ENCODE measurements around the gene FAT4. TPM values are rescaled to one million over a fixed set of nuclear protein-coding genes. Genes with fewer than 3 reads are reported as not detected.

Gene FAT4
- total and polyA plus RNA-seq, 5 donors, result 2.8 to 18.7 (median 13.2) TPM

GRCh38 chr4:125346616-125347015, 31.9 kb downstream of the FAT4 start:
- H3K9me3 ChIP-seq (ENCODE audit: control insufficient read depth, low read length), result no peaks in the 10 kb centered on the region
- 89% methylated on average over 4 of the region's 4 CpGs for WGBS
- no peaks in the 10 kb centered on the region for H3K4me1 ChIP-seq (ENCODE audit: control insufficient read depth, insufficient read depth, low read length)
- H3K27me3 ChIP-seq (ENCODE audit: control insufficient read depth, insufficient read depth), result no peaks in the 10 kb centered on the region
- H3K4me3 ChIP-seq (ENCODE audit: low read length), result no peak overlapping the region
- DNase-seq (no peak), ATAC-seq (no peak)
- intact Hi-C loops (cut with DNase I), result no loop called here
- H3K27ac ChIP-seq (ENCODE audit: low read length), result no peak overlapping the region

DNA sequence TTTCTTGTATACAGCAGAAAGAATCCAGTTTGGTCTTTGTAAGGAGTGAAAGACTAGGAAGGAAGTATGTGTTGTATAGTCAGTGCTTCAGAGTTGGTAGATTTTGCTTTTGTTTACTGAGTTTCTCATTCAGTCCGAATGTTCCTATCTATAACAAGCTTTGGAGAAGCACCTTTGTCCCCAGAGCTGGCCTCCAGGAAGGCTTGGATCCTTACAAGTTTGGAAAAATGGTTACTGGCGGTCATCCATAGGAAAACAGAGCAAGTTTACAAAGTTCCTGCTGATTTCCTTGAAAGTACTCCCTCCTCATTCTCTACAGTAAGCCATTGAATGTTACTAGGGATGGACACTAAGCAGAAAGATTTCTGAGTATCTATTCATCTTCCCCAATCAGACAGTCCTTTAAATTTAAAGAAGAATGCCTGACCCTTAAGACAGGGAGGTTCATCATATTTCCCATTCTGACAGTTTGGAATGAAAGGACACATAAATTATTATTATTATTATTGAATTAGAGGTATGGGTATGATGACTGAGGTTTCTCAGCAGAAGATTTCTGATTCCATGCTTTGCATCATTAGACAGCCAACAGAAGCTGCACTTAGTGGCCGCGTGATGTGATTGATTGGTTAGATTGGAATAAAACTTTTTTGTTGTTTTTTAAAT, 35.8 kb downstream of the FAT4 start:
- no peak for DNase-seq
- 81% methylated on average over 4 of the region's 4 CpGs for WGBS
- Histone ChIP-seq H3K9me3 (ENCODE audit: control insufficient read depth, low read length) (no peaks in the 10 kb centered on the region), H3K4me3 (ENCODE audit: low read length) (no peak overlapping the region), H3K27ac (ENCODE audit: low read length) (no peak overlapping the region), H3K27me3 (ENCODE audit: control insufficient read depth, insufficient read depth) (no peaks in the 10 kb centered on the region), H3K4me1 (ENCODE audit: control insufficient read depth, insufficient read depth, low read length) (no peaks in the 10 kb centered on the region)
- intact Hi-C loops (cut with DNase I), result no loop called here
- no peak for ATAC-seq

GRCh38 chr4:125352521-125352920, 37.8 kb downstream of the FAT4 start:
- H3K9me3 ChIP-seq (ENCODE audit: control insufficient read depth, low read length), result no peaks in the 10 kb centered on the region
- ATAC-seq (no peak), DNase-seq (no peak)
- intact Hi-C loops (cut with DNase I), result no loop called here
- H3K27me3 ChIP-seq (ENCODE audit: control insufficient read depth, insufficient read depth), result no peaks in the 10 kb centered on the region
- no peak overlapping the region for H3K4me3 ChIP-seq (ENCODE audit: low read length)
- no peak overlapping the region for H3K27ac ChIP-seq (ENCODE audit: low read length)
- WGBS, result 79% methylated on average over 1 of the region's 1 CpG
- no peaks in the 10 kb centered on the region for H3K4me1 ChIP-seq (ENCODE audit: control insufficient read depth, insufficient read depth, low read length)

- 59% methylated on average over 1 of the region's 1 CpG for WGBS
- ATAC-seq (no peak), DNase-seq (no peak)
- intact Hi-C loops (cut with DNase I), result no loop called here
- H3K27me3 ChIP-seq (ENCODE audit: control insufficient read depth, insufficient read depth), result no peaks in the 10 kb centered on the region
- H3K9me3 ChIP-seq (ENCODE audit: control insufficient read depth, low read length), result no peaks in the 10 kb centered on the region
- no peak overlapping the region for H3K4me3 ChIP-seq (ENCODE audit: low read length)
- no peak overlapping the region for H3K27ac ChIP-seq (ENCODE audit: low read length)
- no peaks in the 10 kb centered on the region for H3K4me1 ChIP-seq (ENCODE audit: control insufficient read depth, insufficient read depth, low read length)
Measured at GRCh38 chr4:125353131-125353530, 38.4 kb downstream of the FAT4 start.

- Histone ChIP-seq H3K27ac (ENCODE audit: low read length) (no peak overlapping the region), H3K27me3 (ENCODE audit: control insufficient read depth, insufficient read depth) (no peaks in the 10 kb centered on the region), H3K9me3 (ENCODE audit: control insufficient read depth, low read length) (no peaks in the 10 kb centered on the region), H3K4me1 (ENCODE audit: control insufficient read depth, insufficient read depth, low read length) (no peaks in the 10 kb centered on the region), H3K4me3 (ENCODE audit: low read length) (no peak overlapping the region)
- intact Hi-C loops (cut with DNase I), result no loop called here
- WGBS, result 80% methylated on average over 2 of the region's 2 CpGs
- ATAC-seq, result no peak
- no peak for DNase-seq
Measured at GRCh38 chr4:125355791-125356190, 41.0 kb downstream of the FAT4 start.

GRCh38 chr4:125357675-125358074, 42.9 kb downstream of the FAT4 start:
- Histone ChIP-seq H3K27me3 (ENCODE audit: control insufficient read depth, insufficient read depth) (no peaks in the 10 kb centered on the region), H3K4me1 (ENCODE audit: control insufficient read depth, insufficient read depth, low read length) (no peaks in the 10 kb centered on the region), H3K9me3 (ENCODE audit: control insufficient read depth, low read length) (no peaks in the 10 kb centered on the region), H3K4me3 (ENCODE audit: low read length) (no peak overlapping the region), H3K27ac (ENCODE audit: low read length) (no peak overlapping the region)
- intact Hi-C loops (cut with DNase I), result no loop called here
- ATAC-seq (no peak), DNase-seq (no peak)
- WGBS, result 54% methylated on average over 4 of the region's 4 CpGs

- H3K9me3 ChIP-seq (ENCODE audit: control insufficient read depth, low read length), result no peaks in the 10 kb centered on the region
- no peak overlapping the region for H3K4me3 ChIP-seq (ENCODE audit: low read length)
- H3K4me1 ChIP-seq (ENCODE audit: control insufficient read depth, insufficient read depth, low read length), result no peaks in the 10 kb centered on the region
- ATAC-seq (no peak), DNase-seq (no peak)
- intact Hi-C loops (cut with DNase I), result no loop called here
- no peaks in the 10 kb centered on the region for H3K27me3 ChIP-seq (ENCODE audit: control insufficient read depth, insufficient read depth)
- H3K27ac ChIP-seq (ENCODE audit: low read length), result no peak overlapping the region
- whole genome bisulfite sequencing, result 77% methylated on average over 6 of the region's 6 CpGs
Measured at GRCh38 chr4:125358453-125358852, 43.7 kb downstream of the FAT4 start.

- 94% methylated on average over 3 of the region's 3 CpGs for WGBS
- Histone ChIP-seq H3K4me1 (ENCODE audit: control insufficient read depth, insufficient read depth, low read length) (no peaks in the 10 kb centered on the region), H3K9me3 (ENCODE audit: control insufficient read depth, low read length) (no peaks in the 10 kb centered on the region), H3K27me3 (ENCODE audit: control insufficient read depth, insufficient read depth) (no peaks in the 10 kb centered on the region), H3K4me3 (ENCODE audit: low read length) (no peak overlapping the region), H3K27ac (ENCODE audit: low read length) (no peak overlapping the region)
- no peak for ATAC-seq
- no peak for DNase-seq
- intact Hi-C loops (cut with DNase I), result no loop called here
Measured at GRCh38 chr4:125359363-125359762, 44.6 kb downstream of the FAT4 start.

- H3K27me3 ChIP-seq (ENCODE audit: control insufficient read depth, insufficient read depth), result no peaks in the 10 kb centered on the region
- no peak for ATAC-seq
- H3K9me3 ChIP-seq (ENCODE audit: control insufficient read depth, low read length), result no peaks in the 10 kb centered on the region
- no peak overlapping the region for H3K4me3 ChIP-seq (ENCODE audit: low read length)
- no peak overlapping the region for H3K27ac ChIP-seq (ENCODE audit: low read length)
- WGBS, result 71% methylated on average over 8 of the region's 8 CpGs
- intact Hi-C loops (cut with DNase I), result no loop called here
- DNase-seq, result no peak
- no peaks in the 10 kb centered on the region for H3K4me1 ChIP-seq (ENCODE audit: control insufficient read depth, insufficient read depth, low read length)
Measured at GRCh38 chr4:125359960-125360634, 45.3 kb downstream of the FAT4 start.

DNA sequence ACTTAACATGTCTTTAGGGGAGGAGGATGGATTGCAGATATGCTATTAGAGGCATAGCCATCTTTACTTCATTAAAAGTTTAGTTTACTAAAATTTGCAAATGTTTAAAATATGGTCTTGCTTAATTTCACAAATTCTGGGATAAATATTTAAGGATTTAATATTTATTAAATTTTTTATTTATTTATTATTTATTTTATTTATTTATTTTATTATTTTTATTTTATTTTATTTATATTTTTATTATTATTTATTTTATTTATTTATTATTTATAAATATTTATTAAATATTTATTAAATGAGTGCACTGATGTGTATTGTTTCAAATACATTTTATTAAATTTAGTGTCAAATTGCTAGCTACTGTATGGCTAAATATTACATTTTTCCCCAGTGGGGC, 46.0 kb downstream of the FAT4 start:
- no peaks in the 10 kb centered on the region for H3K27me3 ChIP-seq (ENCODE audit: control insufficient read depth, insufficient read depth)
- H3K9me3 ChIP-seq (ENCODE audit: control insufficient read depth, low read length), result no peaks in the 10 kb centered on the region
- intact Hi-C loops (cut with DNase I), result no loop called here

More for the DNA sequence above, 46.0 kb downstream of the FAT4 start:
- DNase-seq (no peak), ATAC-seq (no peak)
- H3K4me1 ChIP-seq (ENCODE audit: control insufficient read depth, insufficient read depth, low read length), result no peaks in the 10 kb centered on the region
- no peak overlapping the region for H3K4me3 ChIP-seq (ENCODE audit: low read length)
- no peak overlapping the region for H3K27ac ChIP-seq (ENCODE audit: low read length)

All from right cardiac atrium (tissue), 5 donors.